PC-3 (cell line): ENCODE measurements around the gene ADGRG1. TPM values are rescaled to one million over a fixed set of nuclear protein-coding genes. Genes with fewer than 3 reads are reported as not detected.

Experiments
- ATAC-seq: fragments of 200-7000 bp; cut with Tn5 transposase; 2 replicates; pipeline ENCODE4 v1.9.1; 2020; ENCODE audit warnings: mild to moderate bottlenecking, moderate library complexity
- BruUV-seq: library from RNA; stranded (reverse); fragments of 400-500 nt; replicated peaks from 2 replicates; lab custom pipeline; 2021; lab: Mats Ljungman, UMichigan
- CTCF ChIA-PET: fragments of 300-600 bp; sonication (Branson Sonifier 250); formaldehyde crosslinking; loops from one replicate; lab custom pipeline; 2022; ENCODE audit warnings: antibody characterized with exemption; lab: Charles Lee
- POLR2A ChIA-PET: fragments of 300-600 bp; sonication (Branson Sonifier 250); formaldehyde crosslinking; loops from one replicate; lab custom pipeline; 2022; ENCODE audit warnings: antibody characterized with exemption; ENCODE audit not compliant: unreplicated experiment; lab: Charles Lee
- DNase-seq: peaks from one replicate; pipeline ENCODE4 v3.0.0-alpha.2; 2015
- H2AFZ ChIP-seq: fragments of 300-600 bp; sonication (generic); 2 replicates; pipeline ENCODE4 v1.6.0; 2016; ENCODE audit warnings: antibody characterized with exemption, low read length
- H3F3A ChIP-seq: fragments of 300-600 bp; sonication (generic); one replicate; pipeline ENCODE4 v1.6.0; 2017; ENCODE audit warnings: antibody characterized with exemption, low read length, control low read depth, mild to moderate bottlenecking; ENCODE audit not compliant: unreplicated experiment
- H3K27ac ChIP-seq: fragments of 300-600 bp; sonication (generic); 2 replicates; pipeline ENCODE4 v1.5.1; 2016; ENCODE audit warnings: mild to moderate bottlenecking, low read length
- H3K27me3 ChIP-seq: fragments of 300-600 bp; sonication (generic); 2 replicates; pipeline ENCODE4 v1.6.1; 2016; ENCODE audit warnings: low read length, mixed read lengths
- H3K36me3 ChIP-seq: fragments of 300-600 bp; sonication (generic); 2 replicates; pipeline ENCODE4 v1.6.1; 2016; ENCODE audit warnings: low read depth, mixed run types, low read length, mixed read lengths
- H3K4me1 ChIP-seq: fragments of 300-600 bp; sonication (generic); 2 replicates; pipeline ENCODE4 v1.5.1; 2016; ENCODE audit warnings: low read length; ENCODE audit not compliant: insufficient read depth
- H3K4me2 ChIP-seq: fragments of 300-600 bp; sonication (generic); 2 replicates; pipeline ENCODE4 v1.6.0; 2016; ENCODE audit warnings: low read length
- H3K4me3 ChIP-seq: fragments of 300-600 bp; sonication (generic); 2 replicates; pipeline ENCODE4 v1.5.1; 2016; ENCODE audit warnings: mild to moderate bottlenecking, low read length, mixed read lengths
- H3K79me2 ChIP-seq: fragments of 300-600 bp; sonication (generic); 2 replicates; pipeline ENCODE4 v1.6.1; 2017; ENCODE audit warnings: low read length, mixed read lengths
- H3K9ac ChIP-seq: fragments of 300-600 bp; sonication (generic); 2 replicates; pipeline ENCODE4 v1.6.0; 2016; ENCODE audit warnings: mild to moderate bottlenecking, low read length
- H3K9me2 ChIP-seq: fragments of 300-600 bp; sonication (generic); replicated peaks from 2 replicates; pipeline ENCODE4 v1.6.1; 2016; ENCODE audit warnings: mixed run types, low read length, mixed read lengths
- H3K9me3 ChIP-seq: fragments of 300-600 bp; sonication (generic); 2 replicates; pipeline ENCODE4 v1.6.1; 2016; ENCODE audit warnings: low read length, mixed read lengths
- H4K20me1 ChIP-seq: fragments of 300-600 bp; sonication (generic); 2 replicates; pipeline ENCODE4 v1.6.1; 2016; ENCODE audit warnings: low read length, mixed read lengths
- EZH2 ChIP-seq: fragments of 300-600 bp; sonication (generic); IDR thresholded peaks from one replicate; pipeline ENCODE4 v1.6.1; 2017; ENCODE audit warnings: antibody characterized with exemption, mild to moderate bottlenecking, low read length; ENCODE audit not compliant: unreplicated experiment
- EZH2phosphoT487 ChIP-seq: fragments of 300-600 bp; sonication (generic); IDR thresholded peaks from 2 replicates; pipeline ENCODE4 v1.6.1; 2018; ENCODE audit warnings: mild to moderate bottlenecking, antibody characterized with exemption, low read length, borderline replicate concordance
- intact Hi-C: fragments of 100-400 bp; cut with micrococcal nuclease; formaldehyde crosslinking; loops from 2 replicates; pipeline ENCODE4 v1.9.0; 2023
- total RNA-seq: library from RNA; depleted of rRNA; stranded (reverse); fragments of >200 nt; gene quantifications from 2 replicates; pipeline ENCODE4 v1.2.3, GENCODE V29; 2014
- TF ChIP-seq, protein P1 (sequence below): fragments of 300-600 bp; sonication (generic); conservative IDR thresholded peaks from 2 replicates; pipeline ENCODE4 v1.5.1; 2017; ENCODE audit warnings: antibody characterized with exemption, low read depth, mild to moderate bottlenecking, low read length

Gene ADGRG1
- total RNA-seq, 1 experiment from 2014 or later: 33.7 TPM

DNA sequence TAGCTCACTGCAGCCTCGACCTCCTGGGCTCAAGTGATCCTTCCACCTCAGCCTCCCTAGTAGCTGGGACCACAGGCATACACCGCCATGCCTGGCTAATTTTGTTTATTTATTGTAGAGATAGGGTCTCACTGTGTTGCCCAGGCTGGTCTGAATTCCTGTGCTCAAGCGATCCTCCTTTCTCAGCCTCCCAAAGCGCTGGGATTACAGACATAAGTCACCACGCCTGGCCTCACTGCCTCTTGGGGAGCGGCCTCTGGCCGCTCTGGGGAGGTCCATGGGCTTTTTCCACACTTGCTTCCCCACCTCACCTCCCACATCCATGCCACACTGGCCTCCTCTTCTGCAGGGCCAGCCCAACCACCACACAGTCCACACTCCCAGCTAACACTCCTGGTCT lies 21.4 kb downstream of the ADGRG1 start:
- H3K36me3 ChIP-seq: peaks cover 16% of the 10 kb centered on the region
- ChIA-PET CTCF (interaction anchor here (0.8 kb wide), 1 partner anchor 59 kb away, joined by 5 read pairs; no protein-coding TSS in a partner anchor), POLR2A (no interaction called here)
- H3K4me1 ChIP-seq: peaks cover 23% of the 10 kb centered on the region
- ATAC-seq (no peak), DNase-seq (no peak)
- no peak overlapping the region for H3K9ac ChIP-seq
- H4K20me1 ChIP-seq: no peaks in the 10 kb centered on the region
- H3K27ac ChIP-seq: no peak overlapping the region
- H2AFZ ChIP-seq: no peak overlapping the region
- BruUV-seq: no TSS peak
- H3K79me2 ChIP-seq: no peaks in the 10 kb centered on the region; the same call in 1 of the 2 replicates
- H3K4me3 ChIP-seq: no peak overlapping the region
- no peaks in the 10 kb centered on the region for H3F3A ChIP-seq
- H3K4me2 ChIP-seq: no peak overlapping the region
- TF ChIP-seq EZH2: no peak
- TF ChIP-seq, protein P1, sequence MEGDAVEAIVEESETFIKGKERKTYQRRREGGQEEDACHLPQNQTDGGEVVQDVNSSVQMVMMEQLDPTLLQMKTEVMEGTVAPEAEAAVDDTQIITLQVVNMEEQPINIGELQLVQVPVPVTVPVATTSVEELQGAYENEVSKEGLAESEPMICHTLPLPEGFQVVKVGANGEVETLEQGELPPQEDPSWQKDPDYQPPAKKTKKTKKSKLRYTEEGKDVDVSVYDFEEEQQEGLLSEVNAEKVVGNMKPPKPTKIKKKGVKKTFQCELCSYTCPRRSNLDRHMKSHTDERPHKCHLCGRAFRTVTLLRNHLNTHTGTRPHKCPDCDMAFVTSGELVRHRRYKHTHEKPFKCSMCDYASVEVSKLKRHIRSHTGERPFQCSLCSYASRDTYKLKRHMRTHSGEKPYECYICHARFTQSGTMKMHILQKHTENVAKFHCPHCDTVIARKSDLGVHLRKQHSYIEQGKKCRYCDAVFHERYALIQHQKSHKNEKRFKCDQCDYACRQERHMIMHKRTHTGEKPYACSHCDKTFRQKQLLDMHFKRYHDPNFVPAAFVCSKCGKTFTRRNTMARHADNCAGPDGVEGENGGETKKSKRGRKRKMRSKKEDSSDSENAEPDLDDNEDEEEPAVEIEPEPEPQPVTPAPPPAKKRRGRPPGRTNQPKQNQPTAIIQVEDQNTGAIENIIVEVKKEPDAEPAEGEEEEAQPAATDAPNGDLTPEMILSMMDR: no peak
- no peak for TF ChIP-seq EZH2phosphoT487
- no peaks in the 10 kb centered on the region for H3K27me3 ChIP-seq
- H3K9me3 ChIP-seq: no peaks in the 10 kb centered on the region
- intact Hi-C loops: loop anchor here (1.0 to 10.0 kb wide), 5 partner anchors 23 to 355 kb away; partner anchors contain the start of genes USB1 and ZNF319
- H3K9me2 ChIP-seq: no peaks in the 10 kb centered on the region

DNA sequence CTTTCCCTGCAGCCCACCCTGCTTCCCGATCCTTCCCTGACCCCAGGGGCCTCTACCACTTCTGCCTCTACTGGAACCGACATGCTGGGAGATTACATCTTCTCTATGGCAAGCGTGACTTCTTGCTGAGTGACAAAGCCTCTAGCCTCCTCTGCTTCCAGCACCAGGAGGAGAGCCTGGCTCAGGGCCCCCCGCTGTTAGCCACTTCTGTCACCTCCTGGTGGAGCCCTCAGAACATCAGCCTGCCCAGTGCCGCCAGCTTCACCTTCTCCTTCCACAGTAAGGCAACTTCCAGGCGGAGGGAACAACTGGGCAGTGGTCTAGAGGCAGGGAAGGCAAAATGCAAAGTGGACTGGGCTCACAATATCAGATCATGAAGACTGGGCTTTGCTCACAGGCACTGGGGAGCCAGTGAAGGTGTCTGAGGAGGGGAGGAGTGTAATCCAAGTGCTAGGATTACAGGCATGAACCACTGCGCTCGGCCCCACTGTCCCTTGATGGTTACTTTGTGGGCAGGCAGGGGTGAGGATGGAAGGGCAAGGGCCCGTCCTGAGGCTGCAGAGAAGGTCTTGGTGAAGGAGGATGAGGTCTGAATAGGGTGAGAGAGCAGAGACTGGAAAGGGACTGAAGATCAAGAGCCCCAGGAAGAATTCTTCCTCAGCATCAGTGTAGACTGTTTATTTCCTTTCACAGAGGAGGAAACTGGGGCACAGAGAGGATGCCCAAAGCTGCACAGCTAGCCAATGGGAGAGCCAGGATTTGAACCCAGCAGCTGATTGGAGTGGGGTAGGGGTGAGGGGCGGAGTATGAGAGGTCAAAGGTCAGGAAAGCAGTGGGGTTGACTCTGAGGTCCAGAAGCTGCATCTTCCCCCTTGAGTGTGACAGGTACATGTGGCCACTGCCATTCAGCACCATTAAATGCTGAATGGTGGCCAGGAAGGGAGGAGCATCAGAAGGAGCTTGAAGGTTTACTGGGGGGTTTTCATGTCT lies 23.2 kb downstream of the ADGRG1 start:
- intact Hi-C loops: no loop called here
- ChIA-PET CTCF (no interaction called here), POLR2A (no interaction called here)
- TF ChIP-seq EZH2: no peak
- TF ChIP-seq, protein P1: no peak
- no peak for TF ChIP-seq EZH2phosphoT487
- DNase-seq: no peak
- H3K4me3 ChIP-seq: no peak overlapping the region
- H3F3A ChIP-seq: no peaks in the 10 kb centered on the region
- no peak overlapping the region for H3K9ac ChIP-seq
- no peaks in the 10 kb centered on the region for H3K27me3 ChIP-seq
- H3K9me3 ChIP-seq: no peaks in the 10 kb centered on the region
- no peak for ATAC-seq
- H3K79me2 ChIP-seq: no peaks in the 10 kb centered on the region; the same call in 1 of the 2 replicates
- peaks cover 15% of the 10 kb centered on the region for H3K36me3 ChIP-seq
- BruUV-seq: no TSS peak
- no peak overlapping the region for H3K4me2 ChIP-seq
- no peak overlapping the region for H3K27ac ChIP-seq
- H3K9me2 ChIP-seq: no peaks in the 10 kb centered on the region
- H2AFZ ChIP-seq: no peak overlapping the region
- H3K4me1 ChIP-seq: peaks cover 12% of the 10 kb centered on the region
- no peaks in the 10 kb centered on the region for H4K20me1 ChIP-seq
